ENCODE measurements around the gene CDK15.

DNA sequence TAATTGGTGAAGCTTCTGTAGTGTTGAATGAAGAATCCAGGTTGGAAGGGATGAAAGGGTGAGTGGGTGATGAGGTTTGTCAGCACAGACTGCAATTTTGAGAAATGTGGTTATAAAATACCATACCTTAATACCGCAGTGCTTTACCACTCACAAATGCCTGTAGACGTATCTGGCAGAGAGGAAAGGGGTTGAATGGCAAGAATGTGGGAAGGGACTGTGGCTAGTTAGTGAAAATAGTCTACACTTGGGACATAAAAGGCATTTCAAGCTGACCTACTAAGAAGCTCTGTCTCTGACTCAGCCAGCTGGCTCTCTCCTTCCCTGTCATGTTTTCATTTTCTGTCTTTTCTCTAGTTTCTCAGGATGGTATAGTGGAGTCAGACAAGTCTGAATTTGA lies 25.1 kb downstream of the CDK15 start:
- TF ChIP-seq POLR2A (IDR thresholded peaks at IDR 0.05) (no peak), CTCF (IDR thresholded peaks at IDR 0.05 in 8 of 11, conservative IDR thresholded peaks at IDR 0.05 in 3 of 11) (no peak)
